Esophagus squamous epithelium (tissue), 5 donors: ENCODE data around the gene OAT. TPM values are rescaled to one million over a fixed set of nuclear protein-coding genes. Genes with fewer than 3 reads are reported as not detected.

ENCODE experiments used
- DNase-seq: peaks from one replicate; lab custom pipeline; 2025; lab: John Stamatoyannopoulos, UW
- H3K27ac ChIP-seq, 4 donors: fragments of 200-600 bp; sonication (generic); one replicate each; pipeline ENCODE4 v1.5.1; 2016 to 2019; ENCODE audit warnings: mild to moderate bottlenecking in 1 of 4
- H3K27me3 ChIP-seq, 4 donors: fragments of 200-600 bp; sonication (generic); 1 replicate in 3 of 4; 2 replicates in 1 of 4; pipeline versions ENCODE4 v1.5.1 to v1.6.0; 2017 to 2021; ENCODE audit warnings: antibody characterized with exemption in 1 of 4
- H3K36me3 ChIP-seq, 3 donors: fragments of 200-600 bp; sonication (generic); one replicate each; pipeline ENCODE4 v1.5.1; 2016 to 2019
- H3K4me1 ChIP-seq, 3 donors: fragments of 200-600 bp; sonication (generic); one replicate each; pipeline ENCODE4 v1.5.1; 2017 to 2019
- H3K4me3 ChIP-seq, 4 donors: fragments of 200-600 bp; sonication (generic); 1 replicate in 3 of 4; 2 replicates in 1 of 4; pipeline ENCODE4 v1.5.1; 2016 to 2019; ENCODE audit warnings: mild to moderate bottlenecking in 2 of 4, moderate library complexity in 1 of 4
- H3K9me3 ChIP-seq, 3 donors: fragments of 200-600 bp; sonication (generic); one replicate each; pipeline ENCODE4 v1.5.1; 2016 to 2019
- POLR2A ChIP-seq, 4 donors: fragments of 450-650 bp; IDR thresholded peaks; one replicate each; pipeline ENCODE4 v1.6.1; 2017; ENCODE audit warnings: antibody characterized with exemption in 4 of 4, mild to moderate bottlenecking in 4 of 4, moderate library complexity in 3 of 4
- WGBS, 2 donors: methylation state at CpG; one replicate each; pipeline ENCODE4 v1.1.5; 2018; 5-methylcytosine and 5-hydroxymethylcytosine counted together
- intact Hi-C: fragments of 100-400 bp; cut with DNase I; formaldehyde crosslinking; loops from one replicate; pipeline ENCODE4 v1.15.0; 2022
- total RNA-seq, 4 donors: library from RNA; depleted of rRNA; stranded (reverse); fragments of >200 nt; gene quantifications; one replicate each; pipeline ENCODE4 v1.1.0, GENCODE V29; 2016
- TF ChIP-seq, protein P1 (sequence below), 6 experiments: fragments of 450-650 bp in 4 of 6; fragments of 200-600 bp in 2 of 6; sonication (generic) in 2 of 6; IDR thresholded peaks; one replicate each; pipeline ENCODE4 v1.5.1; 2016 to 2019; ENCODE audit warnings: antibody characterized with exemption in 6 of 6, mild to moderate bottlenecking in 4 of 6, moderate library complexity in 4 of 6
- donor health status: DM: yes; HTN: yes; CAD: no.

Gene OAT
- total RNA-seq, 4 donors from 2014 or later: 101 to 194 (median 131) TPM

DNA sequence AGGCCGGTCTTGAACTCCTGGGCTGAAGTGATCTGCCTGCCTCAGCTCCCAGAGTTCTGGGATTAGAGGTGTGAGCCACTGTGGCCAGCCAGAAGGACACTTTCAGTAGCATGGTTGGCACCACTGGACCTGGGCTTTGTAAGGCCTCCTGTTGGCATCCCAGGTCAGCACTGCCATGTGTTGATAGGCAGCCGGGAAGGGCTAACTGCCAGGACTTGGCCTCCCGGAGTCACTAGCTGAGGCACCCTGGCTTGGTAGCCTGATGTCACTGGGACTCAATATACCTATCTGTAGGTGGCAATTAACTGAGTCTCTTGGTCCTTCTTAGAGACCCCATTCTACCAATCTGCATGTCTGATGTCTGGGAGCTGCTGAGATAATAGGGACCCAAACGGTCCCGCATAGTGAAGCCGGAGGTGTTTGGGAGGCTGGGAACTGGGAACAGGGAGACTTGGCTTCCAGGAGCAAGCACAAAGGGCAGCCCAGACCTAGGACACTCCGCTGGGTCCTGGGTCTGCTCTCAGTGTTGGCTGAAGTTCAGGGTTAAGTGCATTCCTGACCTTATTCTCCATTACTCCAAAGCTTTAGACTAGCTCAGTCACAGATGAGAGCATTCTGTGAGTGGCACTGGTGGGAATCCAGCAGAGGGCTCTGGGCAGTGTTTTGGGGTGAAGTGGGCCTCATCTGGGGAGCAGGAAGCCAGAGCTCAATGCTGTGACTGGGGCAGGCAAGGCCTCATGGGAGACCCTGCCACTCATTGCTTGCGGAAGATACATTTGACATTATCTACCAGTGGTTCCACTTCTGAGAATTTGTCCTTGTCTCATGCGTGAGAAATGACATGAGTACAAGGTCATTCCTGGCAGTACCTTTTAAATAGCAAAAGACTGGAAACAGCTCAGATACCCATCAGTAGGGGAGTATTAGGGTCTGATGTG lies 45.6 kb upstream of the OAT start:
- no peak overlapping the region for H3K4me3 ChIP-seq
- intact Hi-C loops: no loop called here
- no peak for TF ChIP-seq POLR2A (IDR thresholded peaks at IDR 0.05)
- TF ChIP-seq, protein P1, sequence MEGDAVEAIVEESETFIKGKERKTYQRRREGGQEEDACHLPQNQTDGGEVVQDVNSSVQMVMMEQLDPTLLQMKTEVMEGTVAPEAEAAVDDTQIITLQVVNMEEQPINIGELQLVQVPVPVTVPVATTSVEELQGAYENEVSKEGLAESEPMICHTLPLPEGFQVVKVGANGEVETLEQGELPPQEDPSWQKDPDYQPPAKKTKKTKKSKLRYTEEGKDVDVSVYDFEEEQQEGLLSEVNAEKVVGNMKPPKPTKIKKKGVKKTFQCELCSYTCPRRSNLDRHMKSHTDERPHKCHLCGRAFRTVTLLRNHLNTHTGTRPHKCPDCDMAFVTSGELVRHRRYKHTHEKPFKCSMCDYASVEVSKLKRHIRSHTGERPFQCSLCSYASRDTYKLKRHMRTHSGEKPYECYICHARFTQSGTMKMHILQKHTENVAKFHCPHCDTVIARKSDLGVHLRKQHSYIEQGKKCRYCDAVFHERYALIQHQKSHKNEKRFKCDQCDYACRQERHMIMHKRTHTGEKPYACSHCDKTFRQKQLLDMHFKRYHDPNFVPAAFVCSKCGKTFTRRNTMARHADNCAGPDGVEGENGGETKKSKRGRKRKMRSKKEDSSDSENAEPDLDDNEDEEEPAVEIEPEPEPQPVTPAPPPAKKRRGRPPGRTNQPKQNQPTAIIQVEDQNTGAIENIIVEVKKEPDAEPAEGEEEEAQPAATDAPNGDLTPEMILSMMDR (IDR thresholded peaks at IDR 0.05): no peak
- no peak overlapping the region for H3K27ac ChIP-seq
- no peaks in the 10 kb centered on the region for H3K9me3 ChIP-seq
- no peak for DNase-seq
- 81 to 98% methylated on average over 5 to 7 of the region's 9 CpGs for WGBS, 2 donors
- H3K36me3 ChIP-seq: no peaks in the 10 kb centered on the region
- peaks cover 3 to 38% (median 3%) of the 10 kb centered on the region in 3 donors for H3K4me1 ChIP-seq
- H3K27me3 ChIP-seq: no peaks in the 10 kb centered on the region

- Histone ChIP-seq H3K27me3 (no peaks in the 10 kb centered on the region), H3K4me1 (peaks cover 3 to 49% (median 3%) of the 10 kb centered on the region in 3 donors), H3K36me3 (no peaks in the 10 kb centered on the region), H3K9me3 (no peaks in the 10 kb centered on the region), H3K27ac (peak overlapping the region; percentile 89 to 96 (median 93)), H3K4me3 (peak overlapping the region; percentile 70 to 96 (median 84))
- WGBS, 2 donors: 72 to 76% methylated on average over 8 of the region's 8 CpGs
- TF ChIP-seq, protein P1 (IDR thresholded peaks at IDR 0.05): no peak
- TF ChIP-seq POLR2A (IDR thresholded peaks at IDR 0.05): no peak
- no peak for DNase-seq
- intact Hi-C loops: no loop called here
These were observed 43.6 kb upstream of the OAT start for GRCh38 chr10:124462348-124462695.

- 2 to 6% methylated on average over 12 to 21 of the region's 81 CpGs for WGBS, 2 donors
- H3K36me3 ChIP-seq: no peaks in the 10 kb centered on the region
- TF ChIP-seq POLR2A (IDR thresholded peaks at IDR 0.05): peak in 2 of 4 donors; percentile 27 to 62
- TF ChIP-seq, protein P1 (IDR thresholded peaks at IDR 0.05): peak; percentile 40 to 73 (median 66)
- H3K4me1 ChIP-seq: peaks cover 3 to 49% (median 3%) of the 10 kb centered on the region in 3 donors
- DNase-seq: peak; percentile 22
- no peaks in the 10 kb centered on the region for H3K27me3 ChIP-seq
- H3K4me3 ChIP-seq: peak within 1 kb of the TSS; percentile 70 to 96 (median 84)
- intact Hi-C loops: no loop called here
- peak within 1 kb of the TSS; percentile 89 to 96 (median 93) for H3K27ac ChIP-seq
- no peaks in the 10 kb centered on the region for H3K9me3 ChIP-seq
These were observed 43.1 kb upstream of the OAT start, which contains the start of gene LHPP for GRCh38 chr10:124461642-124462347. TSS of gene LHPP (plus strand) at chr10:124461823. CDS start at chr10:124461863, 40 bp downstream.

GRCh38 chr10:124460144-124460543 lies 41.4 kb upstream of the OAT start:
- no peak overlapping the region for H3K27ac ChIP-seq
- H3K27me3 ChIP-seq: peaks cover 0 to 11% (median 0%) of the 10 kb centered on the region in 4 donors
- H3K36me3 ChIP-seq: no peaks in the 10 kb centered on the region
- no peaks in the 10 kb centered on the region for H3K9me3 ChIP-seq
- no peak overlapping the region for H3K4me3 ChIP-seq
- 83% methylated on average over 2 of the region's 5 CpGs; no CpG with 5 or more reads in 1 of the 2 donors for WGBS, 2 donors
- peaks cover 3 to 43% (median 3%) of the 10 kb centered on the region in 3 donors for H3K4me1 ChIP-seq
- TF ChIP-seq POLR2A (IDR thresholded peaks at IDR 0.05): no peak
- TF ChIP-seq, protein P1 (IDR thresholded peaks at IDR 0.05): no peak
- DNase-seq: no peak
- intact Hi-C loops: no loop called here
